Measurements from ENCODE around the gene BATF3. TPM values are rescaled to one million over a fixed set of nuclear protein-coding genes. Genes with fewer than 3 reads are reported as not detected.

Gene BATF3
- total RNA-seq, 1 donor, result 0.36 TPM

DNA sequence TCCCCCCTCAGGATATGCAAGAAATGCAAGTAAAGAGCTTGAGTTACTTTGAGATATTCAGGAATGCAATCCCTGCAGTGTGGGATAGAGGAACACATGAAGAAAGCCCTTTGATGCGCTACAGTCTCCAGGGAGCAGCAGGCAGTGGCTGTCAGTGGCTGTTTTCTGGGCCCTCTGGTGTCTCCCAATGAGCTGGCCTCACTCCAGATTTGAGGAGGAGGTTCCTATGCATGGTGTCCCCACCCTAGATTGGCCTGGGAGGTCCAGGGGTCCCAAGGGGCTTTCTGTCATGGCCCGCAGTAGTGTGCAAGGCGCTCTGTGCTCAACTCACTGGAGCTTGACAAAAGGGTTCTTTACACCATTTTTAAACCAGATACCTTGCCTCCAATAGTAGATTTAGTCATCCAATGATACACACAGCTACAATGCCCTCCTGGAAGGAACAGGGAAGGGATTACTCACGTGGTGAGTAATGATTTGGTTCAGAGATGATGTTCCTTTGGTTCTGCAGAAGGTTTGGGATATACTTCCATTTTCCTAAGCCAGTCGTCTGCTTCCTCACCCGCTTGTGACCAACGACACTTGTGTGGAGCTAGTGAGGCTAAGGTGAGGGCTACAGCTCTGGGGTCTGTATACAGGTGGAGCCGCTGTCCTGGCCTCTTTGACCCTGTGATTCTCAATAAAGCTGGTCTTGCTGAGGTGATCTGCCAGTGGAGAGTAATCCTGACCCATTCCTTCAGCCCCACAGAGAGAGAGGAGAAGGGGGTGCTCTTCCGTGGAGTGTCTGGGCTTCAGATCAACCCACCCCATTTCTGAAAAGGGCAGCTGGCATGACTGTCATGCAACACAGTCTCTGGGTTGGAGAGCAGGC lies 6.6 kb downstream of the BATF3 start:
- Histone ChIP-seq H3K4me3 (ENCODE audit: insufficient read depth, low read length) (no peak overlapping the region), H3K9me3 (ENCODE audit: low read depth, low read length) (no peaks in the 10 kb centered on the region), H3K27ac (ENCODE audit: low read depth, low read length) (no peak overlapping the region), H3K27me3 (ENCODE audit: insufficient read depth, low read length) (peaks cover 13% of the 10 kb centered on the region), H4K20me1 (ENCODE audit: insufficient read depth, low read length) (no peaks in the 10 kb centered on the region), H3K36me3 (ENCODE audit: insufficient read depth, low read length) (no peaks in the 10 kb centered on the region), H3K4me1 (ENCODE audit: insufficient read depth, low read length) (no peaks in the 10 kb centered on the region), H3K4me2 (ENCODE audit: insufficient read depth, low read length) (no peak overlapping the region), H2AFZ (ENCODE audit: low read length) (no peak overlapping the region), H3K79me2 (ENCODE audit: insufficient read depth, low read length) (no peaks in the 10 kb centered on the region)
- DNase-seq (ENCODE audit: insufficient read length, low spot score, missing footprints), result peak; percentile 96
- TF ChIP-seq, protein P1, sequence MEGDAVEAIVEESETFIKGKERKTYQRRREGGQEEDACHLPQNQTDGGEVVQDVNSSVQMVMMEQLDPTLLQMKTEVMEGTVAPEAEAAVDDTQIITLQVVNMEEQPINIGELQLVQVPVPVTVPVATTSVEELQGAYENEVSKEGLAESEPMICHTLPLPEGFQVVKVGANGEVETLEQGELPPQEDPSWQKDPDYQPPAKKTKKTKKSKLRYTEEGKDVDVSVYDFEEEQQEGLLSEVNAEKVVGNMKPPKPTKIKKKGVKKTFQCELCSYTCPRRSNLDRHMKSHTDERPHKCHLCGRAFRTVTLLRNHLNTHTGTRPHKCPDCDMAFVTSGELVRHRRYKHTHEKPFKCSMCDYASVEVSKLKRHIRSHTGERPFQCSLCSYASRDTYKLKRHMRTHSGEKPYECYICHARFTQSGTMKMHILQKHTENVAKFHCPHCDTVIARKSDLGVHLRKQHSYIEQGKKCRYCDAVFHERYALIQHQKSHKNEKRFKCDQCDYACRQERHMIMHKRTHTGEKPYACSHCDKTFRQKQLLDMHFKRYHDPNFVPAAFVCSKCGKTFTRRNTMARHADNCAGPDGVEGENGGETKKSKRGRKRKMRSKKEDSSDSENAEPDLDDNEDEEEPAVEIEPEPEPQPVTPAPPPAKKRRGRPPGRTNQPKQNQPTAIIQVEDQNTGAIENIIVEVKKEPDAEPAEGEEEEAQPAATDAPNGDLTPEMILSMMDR (IDR thresholded peaks at IDR 0.05; ENCODE audit: extremely low read depth, low read depth, low read length), result no peak

DNA sequence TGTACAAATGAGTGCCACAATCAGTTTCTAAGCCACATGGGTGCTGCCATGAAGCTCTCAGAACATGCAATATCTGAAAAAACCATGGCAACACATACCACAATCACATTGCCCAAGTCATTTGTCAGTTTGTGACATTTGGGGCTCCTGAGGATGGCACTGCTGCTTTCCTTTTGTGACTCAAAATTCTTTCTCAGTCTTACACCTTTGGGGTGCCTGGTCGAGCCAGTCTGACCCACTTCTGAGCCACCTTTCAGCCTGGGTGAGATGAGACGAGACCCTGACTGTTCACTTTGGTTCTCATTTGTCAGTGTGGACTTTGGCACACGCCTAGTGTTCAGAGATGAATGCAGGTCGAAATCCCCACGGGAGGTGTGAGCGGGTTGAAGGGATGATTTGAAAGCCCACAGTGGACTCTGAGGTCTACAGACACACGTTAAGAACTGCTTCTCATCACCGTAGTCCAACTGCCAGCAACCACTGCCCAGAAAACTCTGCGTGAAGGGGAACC lies 8.0 kb downstream of the BATF3 start:
- no peak overlapping the region for H3K4me2 ChIP-seq (ENCODE audit: insufficient read depth, low read length)
- H3K79me2 ChIP-seq (ENCODE audit: insufficient read depth, low read length), result no peaks in the 10 kb centered on the region
- TF ChIP-seq, protein P1 (IDR thresholded peaks at IDR 0.05; ENCODE audit: extremely low read depth, low read depth, low read length), result no peak
- peaks cover 3% of the 10 kb centered on the region for H3K27me3 ChIP-seq (ENCODE audit: insufficient read depth, low read length)
- DNase-seq (ENCODE audit: insufficient read length, low spot score, missing footprints), result no peak
- no peak overlapping the region for H3K4me3 ChIP-seq (ENCODE audit: insufficient read depth, low read length)
- H2AFZ ChIP-seq (ENCODE audit: low read length), result no peak overlapping the region
- H3K9me3 ChIP-seq (ENCODE audit: low read depth, low read length), result no peaks in the 10 kb centered on the region
- no peaks in the 10 kb centered on the region for H3K36me3 ChIP-seq (ENCODE audit: insufficient read depth, low read length)
- no peaks in the 10 kb centered on the region for H3K4me1 ChIP-seq (ENCODE audit: insufficient read depth, low read length)
- H3K27ac ChIP-seq (ENCODE audit: low read depth, low read length), result no peak overlapping the region
- no peaks in the 10 kb centered on the region for H4K20me1 ChIP-seq (ENCODE audit: insufficient read depth, low read length)

DNA sequence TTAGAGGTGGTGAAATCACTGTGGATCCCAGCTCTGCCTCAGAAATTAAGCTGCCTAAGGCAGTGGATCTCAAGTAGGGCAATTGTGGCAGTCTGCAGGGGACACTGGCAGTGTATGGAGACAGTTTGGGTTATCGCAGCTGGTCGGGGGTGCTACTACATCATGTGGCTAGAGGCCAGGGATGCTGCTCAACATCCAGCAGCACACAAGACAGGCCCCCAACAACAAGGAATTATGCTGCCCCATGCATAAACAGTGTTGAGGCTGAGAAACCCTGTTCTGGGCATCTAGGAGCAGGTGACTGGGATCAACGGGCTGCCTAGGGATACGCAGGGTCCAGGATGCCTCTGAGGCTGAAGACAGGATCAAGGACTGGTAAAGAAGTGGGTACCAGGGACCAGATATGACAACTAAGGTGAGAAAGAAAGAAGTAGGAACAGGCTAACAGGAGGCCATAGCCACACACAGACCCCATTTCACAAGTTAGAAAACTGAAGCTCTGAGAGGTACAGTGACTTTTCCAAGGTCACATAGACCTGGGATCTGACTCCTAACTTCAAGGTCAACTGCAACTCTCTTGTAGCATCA lies 8.7 kb downstream of the BATF3 start:
- peak; percentile 59 for DNase-seq (ENCODE audit: insufficient read length, low spot score, missing footprints)
- no peak overlapping the region for H3K27ac ChIP-seq (ENCODE audit: low read depth, low read length)
- H3K4me1 ChIP-seq (ENCODE audit: insufficient read depth, low read length), result no peaks in the 10 kb centered on the region
- no peak overlapping the region for H3K4me2 ChIP-seq (ENCODE audit: insufficient read depth, low read length)
- H3K9me3 ChIP-seq (ENCODE audit: low read depth, low read length), result no peaks in the 10 kb centered on the region
- no peaks in the 10 kb centered on the region for H3K27me3 ChIP-seq (ENCODE audit: insufficient read depth, low read length)
- no peaks in the 10 kb centered on the region for H3K79me2 ChIP-seq (ENCODE audit: insufficient read depth, low read length)
- no peak overlapping the region for H2AFZ ChIP-seq (ENCODE audit: low read length)
- no peak overlapping the region for H3K4me3 ChIP-seq (ENCODE audit: insufficient read depth, low read length)
- TF ChIP-seq, protein P1 (IDR thresholded peaks at IDR 0.05; ENCODE audit: extremely low read depth, low read depth, low read length), result no peak
- H3K36me3 ChIP-seq (ENCODE audit: insufficient read depth, low read length), result no peaks in the 10 kb centered on the region
- no peaks in the 10 kb centered on the region for H4K20me1 ChIP-seq (ENCODE audit: insufficient read depth, low read length)
